ENCODE measurements around the gene MCC. TPM values are rescaled to one million over a fixed set of nuclear protein-coding genes. Genes with fewer than 3 reads are reported as not detected.

MCC gene
- total RNA-seq, 1 experiment from 2014 or later = 0.60 TPM

- no peak overlapping the region for H3K27ac ChIP-seq (ENCODE audit: low read depth, low read length, poor library complexity, severe bottlenecking)
- ChIA-PET POLR2A (ENCODE audit: low non-redundant PET) (interaction anchor here (0.6 to 0.7 kb wide), 2 partner anchors 11 to 14 kb away, joined by 3 to 10 read pairs; no protein-coding TSS in a partner anchor), CTCF (interaction anchor here (0.7 kb wide), 1 partner anchor 193 kb away, joined by 5 read pairs; no protein-coding TSS in a partner anchor)
- intact Hi-C loops (cut with micrococcal nuclease; ENCODE audit: unreplicated experiment) = no loop called here
- peak; percentile 87 for DNase-seq (ENCODE audit: low spot score)
- H3K4me1 ChIP-seq (ENCODE audit: insufficient read depth, low read length, poor library complexity, severe bottlenecking) = peaks cover 6% of the 10 kb centered on the region
- no TSS peak for BruUV-seq (replicated peaks)
- H3K4me3 ChIP-seq (ENCODE audit: low read depth, low read length, poor library complexity, severe bottlenecking) = peak overlapping the region; percentile 50
- peaks cover 56% of the 10 kb centered on the region for H3K27me3 ChIP-seq (replicated peaks; ENCODE audit: insufficient read depth, low read depth, low read length, poor library complexity)
- H3K36me3 ChIP-seq (ENCODE audit: insufficient read depth, low read length, poor library complexity, severe bottlenecking) = no peaks in the 10 kb centered on the region
- H3K9me3 ChIP-seq (ENCODE audit: low read depth, low read length, poor library complexity, severe bottlenecking) = no peaks in the 10 kb centered on the region
- TF ChIP-seq EZH2 (IDR thresholded peaks at IDR 0.05; ENCODE audit: borderline replicate concordance, low read depth, low read length, poor library complexity, severe bottlenecking) = no peak
- TF ChIP-seq CTCF (conservative IDR thresholded peaks at IDR 0.05; ENCODE audit: low read depth, low read length) = peak; percentile 28; the same call in 1 of the 2 replicates
Measured at GRCh38 chr5:113294311-113295110, 193.7 kb downstream of the MCC start.

GRCh38 chr5:113293975-113294310 is 194.3 kb downstream of the MCC start:
- ChIA-PET POLR2A (ENCODE audit: low non-redundant PET) (interaction anchor here (0.6 kb wide), 1 partner anchor 14 kb away, joined by 10 read pairs; no protein-coding TSS in a partner anchor), CTCF (no interaction called here)
- no peaks in the 10 kb centered on the region for H3K36me3 ChIP-seq (ENCODE audit: insufficient read depth, low read length, poor library complexity, severe bottlenecking)
- peak overlapping the region; percentile 50 for H3K4me3 ChIP-seq (ENCODE audit: low read depth, low read length, poor library complexity, severe bottlenecking)
- no peak overlapping the region for H3K27ac ChIP-seq (ENCODE audit: low read depth, low read length, poor library complexity, severe bottlenecking)
- intact Hi-C loops (cut with micrococcal nuclease; ENCODE audit: unreplicated experiment) = no loop called here
- H3K9me3 ChIP-seq (ENCODE audit: low read depth, low read length, poor library complexity, severe bottlenecking) = no peaks in the 10 kb centered on the region
- no TSS peak for BruUV-seq (replicated peaks)
- peaks cover 6% of the 10 kb centered on the region for H3K4me1 ChIP-seq (ENCODE audit: insufficient read depth, low read length, poor library complexity, severe bottlenecking)
- TF ChIP-seq EZH2 (IDR thresholded peaks at IDR 0.05; ENCODE audit: borderline replicate concordance, low read depth, low read length, poor library complexity, severe bottlenecking) (no peak), CTCF (conservative IDR thresholded peaks at IDR 0.05; ENCODE audit: low read depth, low read length) (no peak)
- peaks cover 59% of the 10 kb centered on the region for H3K27me3 ChIP-seq (replicated peaks; ENCODE audit: insufficient read depth, low read depth, low read length, poor library complexity)
- DNase-seq (ENCODE audit: low spot score) = no peak

GRCh38 chr5:113293068-113293974 is 194.9 kb downstream of the MCC start:
- no TSS peak for BruUV-seq (replicated peaks)
- Histone ChIP-seq H3K9me3 (ENCODE audit: low read depth, low read length, poor library complexity, severe bottlenecking) (no peaks in the 10 kb centered on the region), H3K4me1 (ENCODE audit: insufficient read depth, low read length, poor library complexity, severe bottlenecking) (peaks cover 6% of the 10 kb centered on the region), H3K27me3 (replicated peaks; ENCODE audit: insufficient read depth, low read depth, low read length, poor library complexity) (peaks cover 63% of the 10 kb centered on the region), H3K36me3 (ENCODE audit: insufficient read depth, low read length, poor library complexity, severe bottlenecking) (no peaks in the 10 kb centered on the region), H3K4me3 (ENCODE audit: low read depth, low read length, poor library complexity, severe bottlenecking) (peak overlapping the region; percentile 50), H3K27ac (ENCODE audit: low read depth, low read length, poor library complexity, severe bottlenecking) (no peak overlapping the region)
- ChIA-PET POLR2A (ENCODE audit: low non-redundant PET) (interaction anchor here (0.6 kb wide), 1 partner anchor 15 kb away, joined by 10 read pairs; no protein-coding TSS in a partner anchor), CTCF (no interaction called here)
- no peak for DNase-seq (ENCODE audit: low spot score)
- TF ChIP-seq CTCF (conservative IDR thresholded peaks at IDR 0.05; ENCODE audit: low read depth, low read length) = no peak
- TF ChIP-seq EZH2 (IDR thresholded peaks at IDR 0.05; ENCODE audit: borderline replicate concordance, low read depth, low read length, poor library complexity, severe bottlenecking) = no peak
- intact Hi-C loops (cut with micrococcal nuclease; ENCODE audit: unreplicated experiment) = no loop called here

Measured in A673 (cell line).